Activated CD8-positive, alpha-beta memory T cell treated with anti-CD3 and anti-CD28 coated beads, Interleukin-2, amount 50 U/mL, for 4 hours (primary cell): ENCODE measurements around the gene ADAMTSL1.

Source experiments
- DNase-seq: peaks from one replicate; pipeline ENCODE4 v3.0.0-alpha.2; 2020

ADAMTSL1 gene, protein sequence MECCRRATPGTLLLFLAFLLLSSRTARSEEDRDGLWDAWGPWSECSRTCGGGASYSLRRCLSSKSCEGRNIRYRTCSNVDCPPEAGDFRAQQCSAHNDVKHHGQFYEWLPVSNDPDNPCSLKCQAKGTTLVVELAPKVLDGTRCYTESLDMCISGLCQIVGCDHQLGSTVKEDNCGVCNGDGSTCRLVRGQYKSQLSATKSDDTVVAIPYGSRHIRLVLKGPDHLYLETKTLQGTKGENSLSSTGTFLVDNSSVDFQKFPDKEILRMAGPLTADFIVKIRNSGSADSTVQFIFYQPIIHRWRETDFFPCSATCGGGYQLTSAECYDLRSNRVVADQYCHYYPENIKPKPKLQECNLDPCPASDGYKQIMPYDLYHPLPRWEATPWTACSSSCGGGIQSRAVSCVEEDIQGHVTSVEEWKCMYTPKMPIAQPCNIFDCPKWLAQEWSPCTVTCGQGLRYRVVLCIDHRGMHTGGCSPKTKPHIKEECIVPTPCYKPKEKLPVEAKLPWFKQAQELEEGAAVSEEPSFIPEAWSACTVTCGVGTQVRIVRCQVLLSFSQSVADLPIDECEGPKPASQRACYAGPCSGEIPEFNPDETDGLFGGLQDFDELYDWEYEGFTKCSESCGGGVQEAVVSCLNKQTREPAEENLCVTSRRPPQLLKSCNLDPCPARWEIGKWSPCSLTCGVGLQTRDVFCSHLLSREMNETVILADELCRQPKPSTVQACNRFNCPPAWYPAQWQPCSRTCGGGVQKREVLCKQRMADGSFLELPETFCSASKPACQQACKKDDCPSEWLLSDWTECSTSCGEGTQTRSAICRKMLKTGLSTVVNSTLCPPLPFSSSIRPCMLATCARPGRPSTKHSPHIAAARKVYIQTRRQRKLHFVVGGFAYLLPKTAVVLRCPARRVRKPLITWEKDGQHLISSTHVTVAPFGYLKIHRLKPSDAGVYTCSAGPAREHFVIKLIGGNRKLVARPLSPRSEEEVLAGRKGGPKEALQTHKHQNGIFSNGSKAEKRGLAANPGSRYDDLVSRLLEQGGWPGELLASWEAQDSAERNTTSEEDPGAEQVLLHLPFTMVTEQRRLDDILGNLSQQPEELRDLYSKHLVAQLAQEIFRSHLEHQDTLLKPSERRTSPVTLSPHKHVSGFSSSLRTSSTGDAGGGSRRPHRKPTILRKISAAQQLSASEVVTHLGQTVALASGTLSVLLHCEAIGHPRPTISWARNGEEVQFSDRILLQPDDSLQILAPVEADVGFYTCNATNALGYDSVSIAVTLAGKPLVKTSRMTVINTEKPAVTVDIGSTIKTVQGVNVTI (N-terminal part only)

DNA sequence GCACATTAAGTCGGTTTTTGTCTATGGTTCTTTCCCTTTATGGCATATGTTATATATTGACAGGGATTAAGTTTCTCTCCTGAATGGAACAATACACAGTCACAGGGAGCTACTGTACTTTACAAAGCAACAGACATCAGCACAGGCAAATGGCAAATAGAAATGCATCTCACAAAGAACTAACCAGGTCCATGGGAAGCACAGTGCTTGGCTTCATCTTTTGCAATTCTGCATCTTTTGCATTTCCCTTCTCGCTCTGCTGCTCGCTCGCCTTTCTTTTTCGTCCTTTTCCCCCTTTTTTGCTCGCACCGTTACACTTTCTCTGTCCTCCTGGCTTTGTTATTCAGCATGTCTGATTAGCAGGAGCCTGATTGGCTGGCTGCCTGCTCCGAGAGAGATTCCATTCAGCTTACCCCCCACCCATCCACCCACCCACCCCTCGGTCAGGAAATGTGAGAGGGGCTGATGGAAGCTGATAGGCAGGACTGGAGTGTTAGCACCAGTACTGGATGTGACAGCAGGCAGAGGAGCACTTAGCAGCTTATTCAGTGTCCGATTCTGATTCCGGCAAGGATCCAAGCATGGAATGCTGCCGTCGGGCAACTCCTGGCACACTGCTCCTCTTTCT, at the start of gene ADAMTSL1:
TSS of gene ADAMTSL1 (plus strand) at position 502 of the 628 bp plus-strand sequence. CDS start at position 582, 80 bp downstream.
- no peak for DNase-seq

DNA sequence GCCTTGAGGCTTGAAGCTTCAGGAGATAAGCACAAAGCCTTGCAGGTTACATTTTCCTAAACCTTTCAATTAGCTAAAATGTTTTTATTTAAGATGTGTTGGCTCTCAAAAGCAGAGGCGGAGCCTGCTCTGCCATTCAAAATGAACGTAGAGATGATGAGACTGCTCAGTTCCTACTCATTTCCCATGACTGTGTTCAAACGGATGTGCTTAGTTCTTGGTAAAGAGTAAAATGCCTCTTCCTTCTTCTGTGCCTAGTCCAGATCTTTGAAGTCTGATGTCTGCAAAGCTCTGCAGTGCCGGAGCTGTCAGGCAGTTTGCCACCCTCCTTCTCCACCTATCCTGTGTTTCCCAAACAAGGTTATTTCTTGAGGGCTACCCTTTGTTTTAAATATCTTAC, 46.3 kb upstream of the ADAMTSL1 start:
- no peak for DNase-seq

DNA sequence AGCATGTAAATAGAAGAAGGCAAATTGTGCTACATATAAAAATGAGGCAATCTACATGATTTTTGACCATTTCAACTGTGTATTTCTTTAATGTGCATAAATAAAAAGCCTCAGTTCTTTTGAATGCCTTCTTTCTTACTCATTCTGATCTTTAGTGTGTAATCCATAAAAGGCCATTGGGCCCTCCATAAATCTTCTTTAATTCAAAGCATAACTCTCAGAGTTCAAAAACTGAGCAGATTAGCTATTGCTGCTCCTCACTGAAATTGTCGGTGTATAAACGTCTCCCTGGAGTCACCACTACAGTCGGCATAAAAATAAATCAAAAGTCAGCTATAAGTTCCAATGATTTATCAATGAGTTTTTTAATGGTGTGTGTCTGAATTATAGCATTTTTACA, 45.3 kb upstream of the ADAMTSL1 start:
- no peak for DNase-seq

DNA sequence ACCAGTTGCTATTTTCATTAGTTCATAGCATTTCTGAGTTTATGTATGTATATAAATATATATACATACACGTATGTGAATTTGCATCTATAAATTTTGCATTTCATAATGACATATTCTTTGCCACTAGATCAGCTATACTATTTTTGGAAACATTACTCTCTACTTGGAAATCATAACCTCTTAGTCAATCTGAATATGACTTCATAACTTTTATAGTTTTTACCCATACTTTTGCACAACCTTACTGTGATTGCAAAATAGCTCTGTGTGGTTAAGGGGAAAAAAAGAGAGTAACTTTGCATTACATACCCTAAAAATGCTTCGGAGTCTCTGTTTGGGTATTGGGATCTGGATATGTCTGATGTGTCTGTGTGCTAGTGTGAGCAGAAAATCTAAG, 44.9 kb upstream of the ADAMTSL1 start:
- no peak for DNase-seq

DNA sequence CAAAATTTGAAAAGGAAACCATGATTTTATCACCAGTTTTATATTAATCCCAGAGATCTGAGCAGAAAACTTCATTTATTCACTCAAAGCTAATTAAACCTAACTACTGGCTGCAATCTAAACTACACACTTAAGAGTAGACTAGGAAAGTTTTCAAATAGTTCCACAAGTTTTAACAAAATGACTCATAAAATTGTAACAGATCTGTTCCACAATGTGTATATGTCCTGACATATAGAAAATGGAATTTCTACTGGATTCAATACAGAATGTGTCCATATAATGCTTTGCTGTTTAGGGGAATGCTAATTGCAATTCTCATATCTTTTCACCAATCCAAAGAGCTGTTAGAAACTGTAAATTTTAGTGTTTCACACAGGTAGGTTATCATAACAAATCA, 40.3 kb upstream of the ADAMTSL1 start:
- DNase-seq, result no peak

DNA sequence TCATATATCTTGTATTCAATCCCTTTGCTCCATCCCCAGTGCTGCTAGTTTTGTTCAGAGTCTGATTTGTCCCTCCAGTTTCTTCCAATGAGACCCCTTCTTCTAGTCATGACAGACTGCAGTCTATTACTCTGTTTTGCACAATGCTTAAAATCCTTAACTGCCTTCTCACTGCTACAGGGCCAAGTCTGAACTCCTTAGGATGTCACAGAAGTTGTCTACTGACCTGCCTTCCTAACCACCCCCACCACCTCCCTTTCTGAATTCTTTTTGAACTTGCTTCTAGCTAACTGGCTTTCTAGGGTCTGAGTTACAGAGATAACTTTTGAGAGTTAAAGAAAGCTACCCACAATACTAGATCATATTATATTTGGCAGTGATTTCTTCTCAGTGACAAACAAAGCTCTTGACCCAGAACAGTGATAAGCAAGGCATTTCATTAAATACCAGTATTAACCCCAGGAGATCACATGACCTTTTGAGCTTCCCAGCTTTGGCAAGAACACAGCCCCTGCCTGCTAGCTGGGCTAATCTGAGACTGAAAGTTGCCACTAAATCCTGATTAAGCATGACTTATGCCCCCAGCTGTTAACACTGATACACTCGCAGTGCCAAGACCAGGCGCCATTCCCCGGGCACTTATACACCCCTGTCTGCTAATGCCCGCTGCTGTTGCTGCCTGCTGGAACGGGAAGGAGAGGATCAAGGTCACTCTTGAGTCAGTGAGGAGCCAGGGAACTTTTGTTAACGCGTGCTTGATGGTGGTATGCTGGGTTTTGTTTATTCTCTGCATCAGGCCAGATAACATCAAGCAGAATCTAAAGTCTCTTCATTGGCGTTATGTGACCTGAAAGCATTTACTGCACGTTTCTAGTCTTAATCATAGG, 36.4 kb upstream of the ADAMTSL1 start:
- DNase-seq, result no peak

DNA sequence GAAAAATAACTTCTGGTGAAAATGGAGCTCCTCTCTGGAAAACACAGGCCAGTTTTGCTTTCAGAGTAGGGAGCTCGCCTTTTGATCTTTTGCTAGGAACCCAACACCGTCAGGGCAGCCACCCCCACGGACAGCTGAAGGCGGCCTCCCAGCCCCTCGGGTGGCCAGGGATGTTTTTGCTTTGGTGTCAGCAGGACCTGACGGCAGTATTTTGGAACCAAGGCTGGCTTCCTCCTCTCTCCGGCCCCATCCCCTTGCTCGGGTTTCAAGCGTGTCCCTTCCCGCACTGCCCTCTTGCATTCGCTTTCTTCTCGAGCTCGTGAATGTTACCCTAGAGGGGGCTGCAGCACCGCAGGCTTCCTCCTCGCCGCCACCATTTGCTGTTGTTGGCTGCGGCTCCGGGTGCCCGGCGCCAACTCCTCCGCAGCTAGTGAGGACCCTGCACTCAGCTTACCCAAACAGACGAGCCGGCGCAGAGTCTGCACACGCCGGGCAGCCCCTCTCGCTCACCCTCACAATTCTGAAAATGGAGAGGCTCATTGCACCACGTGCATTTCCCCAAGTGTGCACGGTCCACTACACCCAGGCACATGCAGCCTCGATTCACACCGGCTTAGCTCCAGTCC, 35.5 kb upstream of the ADAMTSL1 start:
- no peak for DNase-seq

DNA sequence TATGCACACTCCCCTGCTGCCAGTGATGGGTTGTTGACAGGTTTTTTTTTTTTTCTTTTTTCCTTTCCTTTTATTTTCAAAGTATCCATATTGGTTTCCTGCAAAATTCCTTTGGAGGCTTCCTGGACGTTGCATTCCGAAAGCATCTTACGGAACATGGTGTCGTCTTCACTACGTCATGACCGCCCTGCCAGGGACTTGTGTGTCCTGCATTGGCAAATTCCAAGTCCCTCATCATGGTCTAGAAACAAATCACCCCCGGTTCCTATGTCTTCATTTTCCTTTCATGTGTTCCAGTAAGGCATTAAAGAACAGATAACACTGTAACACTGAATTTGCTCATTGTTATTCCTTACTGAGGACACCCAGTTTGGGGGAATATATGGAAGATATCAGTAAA, 35.0 kb upstream of the ADAMTSL1 start:
- DNase-seq, result no peak

DNA sequence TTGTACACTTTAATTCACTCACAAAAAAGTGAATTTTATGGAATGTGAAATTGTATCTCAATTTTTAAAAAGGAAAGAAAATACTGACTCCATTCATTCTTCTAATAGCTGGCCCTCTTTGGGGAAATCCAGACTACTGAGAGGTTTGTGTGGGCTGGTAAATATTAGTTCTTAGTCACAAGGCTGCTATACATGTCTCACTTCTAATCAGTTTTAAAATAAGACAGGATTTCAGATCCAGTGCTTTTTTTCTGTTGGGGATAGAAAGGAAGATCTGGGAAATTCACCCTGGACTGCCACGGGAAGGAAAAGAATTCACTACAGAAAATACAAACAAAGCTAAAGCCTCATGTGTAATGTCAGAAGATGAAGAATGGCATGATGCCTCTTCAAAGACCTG, 32.7 kb upstream of the ADAMTSL1 start:
- DNase-seq, result no peak

DNA sequence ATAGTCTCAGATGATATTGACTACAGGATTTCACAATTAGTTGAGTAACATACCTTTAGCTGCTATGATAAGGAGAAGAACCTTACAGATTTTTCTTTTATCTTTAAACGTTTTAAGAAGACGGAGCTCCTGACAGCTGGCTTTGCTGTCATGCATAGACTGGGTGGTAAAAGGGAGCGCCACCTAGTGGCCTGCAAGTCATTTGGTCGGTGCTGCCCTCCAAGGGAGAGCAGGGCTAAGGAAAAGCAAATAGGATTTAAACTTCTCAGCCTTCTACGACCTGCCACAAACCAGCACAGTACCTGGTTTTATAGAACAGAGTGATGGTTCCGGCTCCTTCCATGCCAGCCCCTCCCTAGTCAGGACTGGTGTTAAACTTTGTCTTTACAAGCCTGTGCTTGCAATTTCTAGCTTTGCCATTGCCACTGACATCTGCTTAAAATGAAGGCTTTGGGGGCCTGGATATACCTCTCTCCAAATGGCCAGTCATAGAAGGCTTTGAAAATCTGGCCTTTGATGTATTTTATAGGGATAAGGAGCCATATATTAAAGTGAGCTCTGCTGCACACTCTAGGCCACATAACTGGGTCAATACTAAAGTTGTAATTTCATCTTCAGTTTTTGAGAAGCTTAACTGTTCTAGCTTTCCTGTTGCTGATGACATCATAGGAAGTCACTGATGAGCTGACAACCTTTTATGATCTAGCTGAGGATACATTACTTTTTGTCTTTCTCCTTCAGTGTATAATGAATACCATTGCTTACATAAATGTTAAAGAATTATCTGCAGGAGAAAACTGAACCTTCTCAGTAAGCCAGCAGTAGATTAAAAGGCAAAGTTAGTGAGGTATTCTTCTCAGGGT, 31.1 kb upstream of the ADAMTSL1 start:
- peak; percentile 20 for DNase-seq

DNA sequence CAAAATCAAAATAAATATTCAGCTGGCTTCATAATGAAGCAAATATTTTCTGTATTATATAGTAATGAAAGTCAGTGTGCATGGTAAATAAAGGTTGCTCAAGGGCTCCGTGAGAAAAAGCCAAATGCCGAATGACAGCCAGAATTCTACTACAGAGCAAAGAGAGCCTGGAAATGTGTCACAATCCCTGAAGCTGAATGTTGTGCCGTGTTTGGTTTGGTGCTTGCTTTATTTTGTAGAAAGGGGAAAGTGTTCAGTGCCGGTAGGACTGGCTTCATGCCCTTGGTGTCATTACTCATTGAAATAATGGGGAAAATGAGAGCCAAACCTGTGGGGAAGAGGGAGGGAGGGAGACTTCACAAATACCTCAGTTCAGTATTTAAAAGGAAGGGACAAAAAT, 26.8 kb upstream of the ADAMTSL1 start:
- DNase-seq, result no peak

DNA sequence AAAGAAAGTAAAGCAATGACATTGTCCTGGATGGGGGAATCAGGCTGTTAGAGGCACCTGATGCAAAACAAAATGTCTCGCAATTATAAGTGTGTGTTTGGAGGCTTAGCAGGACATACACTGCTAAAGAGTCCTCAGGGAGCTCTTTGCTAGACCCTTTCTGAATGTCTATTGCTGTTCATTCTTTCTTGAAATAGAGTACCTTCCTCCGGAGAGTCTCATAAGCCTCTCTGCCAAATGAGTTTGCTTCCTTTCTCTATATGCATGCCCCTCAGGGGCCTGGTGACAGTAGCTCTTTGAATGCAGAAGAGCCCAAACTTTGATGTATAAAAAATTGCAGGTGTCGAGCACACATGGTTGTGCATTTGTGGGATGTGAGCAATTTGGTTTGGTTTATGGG, 26.4 kb upstream of the ADAMTSL1 start:
- DNase-seq, result no peak

DNA sequence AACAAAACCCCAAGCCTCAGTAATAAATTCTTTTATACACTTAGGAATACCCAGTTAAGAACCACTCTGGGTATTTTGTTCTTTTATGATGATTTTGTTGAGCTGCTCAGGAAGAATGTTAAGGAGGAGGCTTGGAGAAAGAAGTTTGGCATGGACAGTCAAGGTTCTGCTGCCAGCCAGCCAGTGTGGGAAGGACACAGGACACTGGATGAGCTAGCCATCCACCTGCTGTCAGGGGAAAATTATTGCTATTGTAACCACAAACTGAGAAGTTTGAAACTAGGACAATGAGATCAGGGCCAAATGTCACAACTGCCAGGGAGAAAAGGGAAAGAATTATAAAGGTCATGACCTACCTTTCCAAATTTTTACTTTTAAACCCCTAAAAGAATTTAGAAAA, 25.9 kb upstream of the ADAMTSL1 start:
- DNase-seq, result no peak

DNA sequence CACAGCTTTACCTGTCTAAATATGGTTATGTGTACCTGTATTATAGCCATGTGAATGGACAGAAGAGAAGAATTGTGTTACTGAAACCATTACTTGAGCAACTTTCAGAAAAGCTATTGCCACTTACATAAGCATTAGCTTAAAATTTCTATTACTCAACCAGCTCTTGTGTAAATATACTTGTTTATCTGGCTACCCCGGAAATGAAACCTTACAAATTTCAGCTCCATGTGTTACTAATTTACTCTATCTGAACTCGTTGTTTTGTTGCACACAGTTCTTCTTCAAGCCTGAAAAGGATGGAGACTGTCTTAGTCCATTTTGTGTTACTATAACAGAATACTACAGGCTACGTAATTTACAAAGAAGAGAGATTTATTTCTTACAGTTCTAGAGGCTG, 22.5 kb upstream of the ADAMTSL1 start:
- DNase-seq, result no peak

DNA sequence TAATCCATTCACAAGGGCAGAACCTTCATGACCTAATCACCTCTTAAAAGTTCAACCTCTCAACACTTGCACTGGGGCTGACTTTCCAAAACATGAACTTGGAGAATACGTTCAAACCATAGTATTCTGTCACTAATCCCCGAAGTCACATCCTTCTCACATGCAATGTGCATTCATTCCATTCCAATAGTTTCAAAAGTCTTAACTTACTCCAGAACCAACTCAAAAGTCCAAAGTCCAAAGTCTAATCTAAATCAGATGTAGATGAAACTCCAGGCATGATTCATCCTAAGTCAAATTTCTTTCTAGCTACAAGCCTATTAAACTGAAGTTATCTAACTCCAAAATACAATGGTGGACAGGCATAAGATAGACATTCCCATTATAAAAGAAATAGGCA, 21.7 kb upstream of the ADAMTSL1 start:
- DNase-seq, result no peak

DNA sequence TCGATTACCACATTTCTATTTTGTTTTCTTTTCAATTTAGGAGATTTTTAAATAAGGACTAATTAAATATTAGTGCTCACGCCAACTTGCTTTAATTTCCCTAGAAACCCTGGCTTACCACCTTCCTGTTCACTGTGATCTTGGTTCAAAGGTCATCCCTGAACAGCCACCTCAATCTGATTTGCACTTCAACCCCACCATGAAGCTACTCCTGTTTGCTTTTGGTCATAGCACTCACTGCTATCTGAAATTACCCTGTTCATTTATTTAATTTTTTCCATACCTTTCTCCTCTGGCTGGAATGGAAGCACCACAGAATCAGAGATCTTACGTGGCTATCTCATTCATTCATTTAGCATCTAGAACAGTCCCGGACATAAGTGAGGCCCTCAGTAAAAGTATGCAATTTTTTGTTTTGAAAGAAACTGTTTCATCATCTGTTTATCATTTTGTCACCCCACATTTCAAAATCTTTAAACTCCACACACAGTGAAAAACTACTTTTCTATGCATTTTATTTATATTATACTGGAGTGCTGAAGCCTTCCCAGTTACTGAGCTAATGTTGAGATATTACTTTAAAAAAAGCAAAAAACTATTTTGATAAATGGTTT, 17.2 kb upstream of the ADAMTSL1 start:
- no peak for DNase-seq

DNA sequence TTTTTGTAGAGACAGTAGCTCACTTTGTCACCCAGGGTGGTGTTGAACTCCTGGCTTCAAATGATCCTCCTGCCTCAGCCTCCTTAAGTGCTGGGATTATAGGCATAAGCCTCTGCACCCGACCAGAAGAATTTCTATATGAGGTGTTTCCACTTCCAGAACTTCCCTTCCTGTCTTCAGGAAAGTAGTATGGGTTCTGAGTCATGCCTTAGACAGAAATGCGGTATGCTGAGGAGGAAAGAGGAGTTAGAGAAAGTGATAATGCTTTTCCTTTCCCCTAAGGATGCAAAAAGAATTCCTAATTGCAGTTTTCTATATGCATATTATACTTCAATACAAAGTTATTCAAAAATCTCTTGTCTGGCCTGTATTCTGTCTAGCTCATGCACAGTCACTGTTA, 16.4 kb upstream of the ADAMTSL1 start:
- no peak for DNase-seq

DNA sequence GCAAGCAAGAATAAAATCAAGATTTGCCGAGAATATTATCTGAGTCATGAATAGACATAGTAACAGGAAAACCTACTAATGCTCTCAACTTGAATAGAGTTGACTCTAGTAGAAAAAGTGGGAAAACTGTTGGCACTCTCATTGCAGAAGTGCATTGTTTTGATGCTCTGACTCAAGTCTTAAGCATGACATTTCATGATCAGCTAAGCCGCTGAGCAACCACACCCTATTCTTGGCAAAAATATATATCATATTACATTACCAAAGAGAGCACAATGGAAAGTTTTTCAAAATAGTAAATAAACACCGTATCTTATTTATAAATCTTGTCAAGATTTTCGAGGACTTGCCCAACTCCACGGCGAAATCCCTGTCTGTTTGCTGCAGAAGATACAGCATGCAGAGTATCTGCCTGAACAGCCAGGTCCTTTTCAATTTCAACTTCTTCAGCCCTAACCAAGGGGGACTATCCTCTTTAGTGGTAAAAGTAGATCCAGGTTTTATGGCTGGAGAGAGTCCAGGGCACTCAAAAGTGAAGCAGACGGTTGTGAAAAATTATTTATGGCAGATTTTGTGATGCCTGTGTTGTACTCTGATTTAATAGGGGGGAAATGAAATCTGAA, 13.9 kb upstream of the ADAMTSL1 start:
- no peak for DNase-seq

DNA sequence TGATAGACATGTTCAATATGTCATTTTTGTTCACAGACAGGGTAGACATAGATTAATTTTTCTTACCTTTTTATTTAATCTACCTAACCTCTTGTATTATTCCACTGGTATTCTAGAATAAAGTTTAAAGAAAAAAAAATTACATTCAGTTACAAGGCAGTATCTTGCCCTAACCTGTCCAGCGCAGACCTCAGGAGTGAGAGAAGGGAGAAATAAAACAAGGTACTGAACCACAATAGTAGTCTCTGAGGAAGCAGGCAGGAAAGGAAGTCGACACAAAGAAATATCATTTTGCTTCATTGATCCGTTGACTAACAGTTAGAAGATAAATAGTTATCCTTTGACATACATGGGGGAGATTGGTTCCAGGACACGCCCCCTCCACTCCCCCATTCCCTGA, 12.5 kb upstream of the ADAMTSL1 start:
- no peak for DNase-seq
